Glutamatergic neuron (in vitro differentiated cells): ENCODE measurements around the gene CASP10. TPM values are rescaled to one million over a fixed set of nuclear protein-coding genes. Genes with fewer than 3 reads are reported as not detected.

Experiments used
- DNase-seq: peaks from one replicate; pipeline ENCODE4 v3.0.0; 2022
- H3K27ac Mint-ChIP-seq: one replicate; pipeline ENCODE4 v1.8.0; 2020; ENCODE audit warnings: mild to moderate bottlenecking, mixed read lengths, inconsistent platforms; ENCODE audit not compliant: unreplicated experiment
- H3K27me3 Mint-ChIP-seq: one replicate; pipeline ENCODE4 v1.8.0; 2020; ENCODE audit warnings: mild to moderate bottlenecking, moderate library complexity, mixed read lengths, inconsistent platforms; ENCODE audit not compliant: unreplicated experiment
- H3K36me3 Mint-ChIP-seq: one replicate; pipeline ENCODE4 v1.8.0; 2020; ENCODE audit warnings: mild to moderate bottlenecking, mixed read lengths, inconsistent platforms; ENCODE audit not compliant: unreplicated experiment
- H3K4me1 Mint-ChIP-seq: one replicate; pipeline ENCODE4 v1.8.0; 2020; ENCODE audit warnings: mild to moderate bottlenecking, low read depth, mixed read lengths, inconsistent platforms; ENCODE audit not compliant: unreplicated experiment
- H3K4me3 Mint-ChIP-seq: one replicate; pipeline ENCODE4 v1.8.0; 2020; ENCODE audit warnings: mild to moderate bottlenecking, mixed read lengths, inconsistent platforms; ENCODE audit not compliant: unreplicated experiment
- H3K9me3 Mint-ChIP-seq: one replicate; pipeline ENCODE4 v1.8.0; 2020; ENCODE audit warnings: mild to moderate bottlenecking, moderate library complexity, mixed read lengths, inconsistent platforms; ENCODE audit not compliant: unreplicated experiment
- CTCF ChIP-seq: fragments of 200-600 bp; sonication (generic); IDR thresholded peaks from one replicate; pipeline ENCODE4 v1.5.0; 2021; ENCODE audit not compliant: partially characterized antibody, unreplicated experiment
- total RNA-seq: library from RNA; stranded (reverse); fragmentation: NEBNext Ultra II Directional; extraction: Animal tissue kit (Norgen Biotek cat#: 25700); gene quantifications from one replicate; pipeline ENCODE4 v1.2.1, GENCODE V29; 2021; ENCODE audit not compliant: unreplicated experiment

The CASP10 gene
- total RNA-seq, 1 donor from 2014 or later, result not detected

GRCh38 chr2:201267278-201268030 lies 84.5 kb downstream of the CASP10 start:
- Mint-ChIP-seq H3K27ac (no peak overlapping the region), H3K9me3 (peaks cover 1% of the 10 kb centered on the region), H3K4me3 (no peak overlapping the region), H3K4me1 (no peaks in the 10 kb centered on the region), H3K27me3 (no peaks in the 10 kb centered on the region), H3K36me3 (no peaks in the 10 kb centered on the region)
- no peak for TF ChIP-seq CTCF
- DNase-seq, result no peak

- no peak for TF ChIP-seq CTCF
- no peak overlapping the region for H3K4me3 Mint-ChIP-seq
- H3K27ac Mint-ChIP-seq, result no peak overlapping the region
- no peaks in the 10 kb centered on the region for H3K27me3 Mint-ChIP-seq
- H3K4me1 Mint-ChIP-seq, result no peaks in the 10 kb centered on the region
- peaks cover 1% of the 10 kb centered on the region for H3K9me3 Mint-ChIP-seq
- DNase-seq, result no peak
- H3K36me3 Mint-ChIP-seq, result no peaks in the 10 kb centered on the region
These were observed 86.8 kb downstream of the CASP10 start for GRCh38 chr2:201269764-201270163.

- H3K27ac Mint-ChIP-seq, result no peak overlapping the region
- H3K27me3 Mint-ChIP-seq, result no peaks in the 10 kb centered on the region
- H3K4me1 Mint-ChIP-seq, result no peaks in the 10 kb centered on the region
- TF ChIP-seq CTCF, result peak; percentile 18
- no peak overlapping the region for H3K4me3 Mint-ChIP-seq
- DNase-seq, result no peak
- H3K36me3 Mint-ChIP-seq, result no peaks in the 10 kb centered on the region
- peaks cover 1% of the 10 kb centered on the region for H3K9me3 Mint-ChIP-seq
These were observed 87.5 kb downstream of the CASP10 start for GRCh38 chr2:201270293-201271001.

GRCh38 chr2:201271917-201272316 lies 89.0 kb downstream of the CASP10 start:
- Mint-ChIP-seq H3K27ac (no peak overlapping the region), H3K36me3 (no peaks in the 10 kb centered on the region), H3K9me3 (no peaks in the 10 kb centered on the region), H3K4me1 (no peaks in the 10 kb centered on the region), H3K4me3 (no peak overlapping the region), H3K27me3 (no peaks in the 10 kb centered on the region)
- no peak for TF ChIP-seq CTCF
- no peak for DNase-seq

GRCh38 chr2:201273330-201273983 lies 90.5 kb downstream of the CASP10 start:
- Mint-ChIP-seq H3K27me3 (no peaks in the 10 kb centered on the region), H3K4me1 (no peaks in the 10 kb centered on the region), H3K36me3 (no peaks in the 10 kb centered on the region), H3K9me3 (no peaks in the 10 kb centered on the region), H3K4me3 (no peak overlapping the region), H3K27ac (no peak overlapping the region)
- TF ChIP-seq CTCF, result no peak
- DNase-seq, result no peak
